ENCODE data around the gene CFAP251. TPM values are rescaled to one million over a fixed set of nuclear protein-coding genes. Genes with fewer than 3 reads are reported as not detected.

Gene CFAP251
- total RNA-seq, 1 experiment from 2014 or later, result 2.6 TPM

- H3K4me3 ChIP-seq (replicated peaks in 1 of 2; ENCODE audit: low read depth in 1 of 2, low read length in 2 of 2), result no peak overlapping the region
- no peaks in the 10 kb centered on the region for H4K20me1 ChIP-seq (ENCODE audit: insufficient read depth)
- H3K79me2 ChIP-seq (ENCODE audit: insufficient read depth, low read length), result peaks cover 53% of the 10 kb centered on the region
- no TSS peak for BruUV-seq (replicated peaks)
- no peaks in the 10 kb centered on the region for H3K27me3 ChIP-seq (ENCODE audit: insufficient read depth, low read length)
- no peaks in the 10 kb centered on the region for H3K9me2 ChIP-seq (ENCODE audit: insufficient read depth)
- 0 out of 4 replicates have a peak, but pooled peaks cover 0 to 5% of the 10 kb centered on the region in 2 experiments for H3K36me3 ChIP-seq (ENCODE audit: control insufficient read depth in 1 of 2, insufficient read depth in 2 of 2, low read length in 2 of 2)
- DNase-seq (ENCODE audit: low read depth, low spot score) (no peak), ATAC-seq (peak; percentile 95)
- ChIA-PET CTCF (interaction anchor here (1.3 kb wide), 1 partner anchor 237 kb away, joined by 3 read pairs; no protein-coding TSS in a partner anchor), POLR2A (no interaction called here), RAD21 (ENCODE audit: low non-redundant PET in 1 of 2, low total read pairs in 2 of 2, uncharacterized antibody in 2 of 2, unreplicated experiment in 2 of 2) (no interaction called here)
- peaks cover 4% of the 10 kb centered on the region in 2 experiments; a peak in 2 of 4 replicates for H3K4me1 ChIP-seq (ENCODE audit: control insufficient read depth in 1 of 2, insufficient read depth in 2 of 2, low read length in 2 of 2)
- no peaks in the 10 kb centered on the region for H3K9me3 ChIP-seq (ENCODE audit: control insufficient read depth in 1 of 2, insufficient read depth in 1 of 2, low read depth in 1 of 2, low read length in 2 of 2)
- no peak for TF ChIP-seq EZH2 (IDR thresholded peaks at IDR 0.05)
- TF ChIP-seq ATF3 (IDR thresholded peaks at IDR 0.05), result no peak
- TF ChIP-seq, protein P1, sequence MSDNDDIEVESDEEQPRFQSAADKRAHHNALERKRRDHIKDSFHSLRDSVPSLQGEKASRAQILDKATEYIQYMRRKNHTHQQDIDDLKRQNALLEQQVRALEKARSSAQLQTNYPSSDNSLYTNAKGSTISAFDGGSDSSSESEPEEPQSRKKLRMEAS (IDR thresholded peaks at IDR 0.05), result no peak
- peak; percentile 29 to 84 (median 72); a peak in 5 of 6 replicates for TF ChIP-seq CTCF (IDR thresholded peaks at IDR 0.05 in 2 of 3, conservative IDR thresholded peaks at IDR 0.05 in 1 of 3; ENCODE audit: borderline replicate concordance in 1 of 3, insufficient read depth in 1 of 3, low read depth in 2 of 3, low read length in 2 of 3)
- TF ChIP-seq POLR2AphosphoS5 (IDR thresholded peaks at IDR 0.05; ENCODE audit: low read depth, low read length), result no peak
- TF ChIP-seq ZNF274 (IDR thresholded peaks at IDR 0.05; ENCODE audit: low read depth, low read length), result no peak
- TF ChIP-seq REST (IDR thresholded peaks at IDR 0.05; ENCODE audit: low read depth), result no peak
- TF ChIP-seq SP1 (IDR thresholded peaks at IDR 0.05; ENCODE audit: low read depth), result no peak
- no peak for TF ChIP-seq EZH2phosphoT487 (IDR thresholded peaks at IDR 0.05; ENCODE audit: borderline replicate concordance)
- TF ChIP-seq YY1 (IDR thresholded peaks at IDR 0.05; ENCODE audit: extremely low read depth, insufficient replicate concordance, low read depth, low read length), result peak; percentile 28
- TF ChIP-seq CBX3 (IDR thresholded peaks at IDR 0.05; ENCODE audit: low read depth), result no peak
- TF ChIP-seq ELF1 (IDR thresholded peaks at IDR 0.05; ENCODE audit: borderline replicate concordance, low read depth), result no peak
- TF ChIP-seq CEBPB (IDR thresholded peaks at IDR 0.05; ENCODE audit: low read depth), result no peak
- TF ChIP-seq FOSL1 (IDR thresholded peaks at IDR 0.05; ENCODE audit: low read depth), result no peak
- peak; percentile 38; the same call in 1 of the 2 replicates for TF ChIP-seq RAD21 (IDR thresholded peaks at IDR 0.05; ENCODE audit: low read depth)
- TF ChIP-seq JUND (IDR thresholded peaks at IDR 0.05), result no peak
- TF ChIP-seq ZFX (IDR thresholded peaks at IDR 0.05), result no peak
- TF ChIP-seq EGR1 (IDR thresholded peaks at IDR 0.05; ENCODE audit: low read depth), result no peak
- no peak overlapping the region for H2AFZ ChIP-seq (ENCODE audit: low read depth, low read length, poor library complexity, severe bottlenecking)
- no peak overlapping the region for H3K4me2 ChIP-seq (ENCODE audit: low read length)
- H3K27ac ChIP-seq (ENCODE audit: low read depth, low read length), result no peak overlapping the region
- H3K9ac ChIP-seq (ENCODE audit: low read length), result no peak overlapping the region
- intact Hi-C loops (cut with micrococcal nuclease), result no loop called here
These were observed 113.2 kb downstream of the CFAP251 start for GRCh38 chr12:122031342-122032216.

All from HCT116 (cell line).